LNCAP (cell line): Measurements from ENCODE around the gene KCNE1.
"Not testable (repeated sequence)": the region's sequence is repeated elsewhere in the genome, so short reads cannot be mapped to it uniquely, and the experiment has no call there.

Experiments
- TF ChIP-seq, protein P1 (sequence below): fragments of 450-650 bp; IDR thresholded peaks from 2 replicates; pipeline ENCODE4 v1.5.1; 2017; ENCODE audit warnings: mild to moderate bottlenecking

Gene KCNE1

DNA sequence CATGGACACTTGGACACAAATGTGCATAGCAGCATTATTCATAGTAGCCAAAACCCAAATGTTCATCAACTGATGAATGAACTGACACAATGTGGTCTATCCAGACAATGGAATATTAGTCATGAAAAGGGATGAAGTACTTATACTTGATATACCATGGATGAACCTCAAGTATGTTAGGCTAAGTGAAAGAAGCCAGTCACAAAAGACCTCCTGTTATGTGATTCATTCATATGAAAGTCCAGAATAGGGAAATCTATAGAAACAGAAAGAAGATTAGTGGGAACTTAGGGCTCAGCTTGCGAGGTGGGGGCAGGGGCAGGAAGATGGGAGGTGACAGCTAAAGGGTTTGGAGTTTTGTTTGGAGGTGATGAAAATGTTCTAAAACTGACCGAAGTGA lies 7.4 kb downstream of the KCNE1 start:
- TF ChIP-seq, protein P1, sequence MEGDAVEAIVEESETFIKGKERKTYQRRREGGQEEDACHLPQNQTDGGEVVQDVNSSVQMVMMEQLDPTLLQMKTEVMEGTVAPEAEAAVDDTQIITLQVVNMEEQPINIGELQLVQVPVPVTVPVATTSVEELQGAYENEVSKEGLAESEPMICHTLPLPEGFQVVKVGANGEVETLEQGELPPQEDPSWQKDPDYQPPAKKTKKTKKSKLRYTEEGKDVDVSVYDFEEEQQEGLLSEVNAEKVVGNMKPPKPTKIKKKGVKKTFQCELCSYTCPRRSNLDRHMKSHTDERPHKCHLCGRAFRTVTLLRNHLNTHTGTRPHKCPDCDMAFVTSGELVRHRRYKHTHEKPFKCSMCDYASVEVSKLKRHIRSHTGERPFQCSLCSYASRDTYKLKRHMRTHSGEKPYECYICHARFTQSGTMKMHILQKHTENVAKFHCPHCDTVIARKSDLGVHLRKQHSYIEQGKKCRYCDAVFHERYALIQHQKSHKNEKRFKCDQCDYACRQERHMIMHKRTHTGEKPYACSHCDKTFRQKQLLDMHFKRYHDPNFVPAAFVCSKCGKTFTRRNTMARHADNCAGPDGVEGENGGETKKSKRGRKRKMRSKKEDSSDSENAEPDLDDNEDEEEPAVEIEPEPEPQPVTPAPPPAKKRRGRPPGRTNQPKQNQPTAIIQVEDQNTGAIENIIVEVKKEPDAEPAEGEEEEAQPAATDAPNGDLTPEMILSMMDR, result no peak

DNA sequence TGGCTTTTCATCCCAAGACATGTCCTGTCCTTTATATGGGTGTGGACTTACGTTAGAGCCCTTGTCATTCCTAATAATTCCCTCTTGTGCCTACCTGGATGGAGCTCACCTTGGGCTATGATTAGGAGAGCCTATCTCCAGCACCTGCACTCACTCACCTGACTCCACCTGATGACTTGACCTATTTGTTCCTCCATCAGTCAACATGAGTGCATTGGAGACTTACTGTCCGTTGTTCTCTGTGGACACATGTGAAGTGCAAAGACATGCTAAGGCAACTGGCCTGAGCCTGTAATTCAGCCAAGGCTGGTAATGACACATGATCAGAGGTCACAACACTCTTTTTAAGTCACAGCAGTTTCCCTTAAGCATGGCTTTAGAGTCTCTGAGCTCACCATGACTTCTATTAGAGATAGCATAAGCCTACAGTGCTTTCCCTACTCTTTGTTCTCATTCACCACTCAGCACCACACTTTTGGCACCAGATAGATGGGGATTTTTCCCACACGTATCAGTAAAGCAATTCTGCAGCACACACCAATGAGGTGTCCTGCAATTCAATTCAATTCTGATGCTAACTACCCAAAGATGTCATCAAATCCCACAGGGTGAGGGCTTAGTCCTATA lies 9.4 kb downstream of the KCNE1 start:
- TF ChIP-seq, protein P1, result no peak

DNA sequence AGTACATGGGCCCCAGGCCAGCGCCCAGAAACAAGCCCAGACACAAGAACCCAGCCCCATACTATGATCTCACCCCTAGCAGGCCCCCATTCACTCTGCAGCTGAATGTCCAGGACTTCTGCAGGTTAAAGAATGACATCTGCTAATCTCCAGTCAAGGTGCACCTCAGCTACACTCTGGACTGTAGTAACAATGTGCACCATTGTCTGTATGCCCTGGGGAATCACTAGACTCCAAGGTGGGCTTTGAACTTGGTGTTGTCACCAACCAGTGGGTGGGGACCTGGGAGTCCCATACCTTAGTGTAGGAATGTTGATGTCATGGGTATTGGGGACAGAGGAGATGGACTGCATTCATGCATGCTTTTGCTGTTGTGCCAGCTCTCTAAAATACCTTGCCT lies 10.3 kb downstream of the KCNE1 start:
- TF ChIP-seq, protein P1, result no peak

DNA sequence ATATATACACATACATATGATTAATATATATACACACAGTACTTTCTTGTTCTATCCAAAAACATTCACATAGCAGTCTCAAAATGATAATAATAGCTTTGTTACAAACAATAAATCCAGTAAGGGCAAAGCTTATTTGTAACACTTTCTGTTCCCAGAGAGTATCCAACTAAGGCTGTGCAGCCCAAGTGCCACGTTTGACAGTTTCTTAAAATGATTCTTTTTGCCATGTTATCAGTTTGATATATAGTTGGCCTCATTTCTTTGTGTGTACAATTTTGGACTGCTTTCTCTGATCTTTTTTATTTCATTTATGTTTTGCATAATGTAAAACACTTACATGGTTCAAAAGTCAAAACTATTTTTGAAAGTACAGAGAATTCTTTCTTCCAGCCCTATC lies 11.8 kb downstream of the KCNE1 start:
- TF ChIP-seq, protein P1, result no peak

DNA sequence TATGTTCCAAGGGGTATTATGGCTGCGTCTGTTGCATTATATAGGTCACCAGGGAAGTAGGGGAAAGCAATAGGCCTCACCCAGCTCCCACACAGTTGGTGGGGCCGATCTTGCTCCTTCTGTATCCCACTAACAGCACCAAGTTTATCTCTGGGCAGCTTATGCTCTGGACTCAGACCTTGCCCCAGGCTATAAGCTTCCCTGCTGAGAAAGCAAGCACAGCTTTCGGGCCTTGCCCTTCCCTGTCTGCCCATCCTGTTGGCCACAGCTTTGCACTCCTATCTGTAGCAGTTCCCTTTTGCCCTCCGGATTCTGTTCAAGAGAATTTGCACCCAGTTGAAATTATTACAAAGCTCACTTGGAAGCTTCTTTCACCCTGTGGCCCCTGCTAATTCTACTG lies 12.9 kb downstream of the KCNE1 start:
- TF ChIP-seq, protein P1, result no peak

DNA sequence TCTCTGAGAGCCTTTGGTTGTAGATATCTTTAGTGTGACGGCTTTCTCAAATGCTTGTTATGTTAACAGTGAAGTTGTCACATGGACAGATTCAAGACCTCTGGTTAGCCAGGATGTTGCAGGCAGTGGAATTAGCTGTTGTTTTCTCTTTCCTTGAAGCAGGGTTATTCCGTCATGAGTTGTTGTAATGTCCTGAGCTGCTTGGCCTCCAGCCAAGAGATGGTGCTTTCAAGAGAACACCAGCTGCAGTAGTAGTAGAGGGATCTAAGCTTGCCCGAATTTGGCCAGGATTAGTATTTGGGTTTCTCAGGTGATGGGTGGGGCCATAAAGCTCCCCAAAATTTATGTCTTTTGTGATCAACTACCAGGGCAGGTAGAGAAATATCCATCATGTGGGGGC lies 13.4 kb downstream of the KCNE1 start:
- TF ChIP-seq, protein P1, result no peak

DNA sequence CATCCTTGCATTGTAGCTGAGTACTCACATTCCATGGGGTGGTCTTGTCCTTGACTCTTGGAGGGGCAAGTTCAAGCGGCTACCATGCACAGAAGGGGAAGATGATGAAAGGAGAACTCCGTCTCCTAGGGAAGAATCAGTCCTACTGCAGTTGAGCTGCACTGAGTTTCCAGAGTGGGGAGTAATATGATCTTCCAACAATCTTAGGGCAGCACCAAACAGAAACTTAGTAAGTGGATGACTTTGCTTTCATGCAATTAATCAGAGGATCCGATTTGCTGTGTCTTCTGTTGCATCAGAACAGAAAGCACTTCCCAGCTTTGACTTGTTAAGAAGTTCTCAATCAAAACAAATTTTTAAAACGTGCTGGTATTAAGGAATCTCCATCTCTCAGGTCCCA lies 88.2 kb downstream of the KCNE1 start, which contains the start of gene SMIM34:
Gene SMIM34, minus strand, starts transcription at position 147 of the 400 bp plus-strand sequence. Its CDS starts 112 bp downstream, at position 35.
- TF ChIP-seq, protein P1, result not testable (repeated sequence)
